Adrenal gland (tissue), 12 donors: Measurements from ENCODE around the gene AGPAT2. TPM values are rescaled to one million over a fixed set of nuclear protein-coding genes. Genes with fewer than 3 reads are reported as not detected.
A peak's percentile ranks its signal among the peaks of the same experiment; 100 is the strongest.

ENCODE experiments used
- DNase-seq, 7 donors: peaks; one replicate each; pipeline ENCODE4 v3.0.0-alpha.2; 2019 to 2020
- H3K27ac ChIP-seq, 5 donors: fragments of 200-600 bp; sonication (generic) in 4 of 5; 1 replicate in 3 of 5; 2 replicates in 2 of 5; pipeline versions ENCODE4 v1.5.1 to v1.8.0; 2016 to 2020; ENCODE audit warnings: mild to moderate bottlenecking in 1 of 5
- H3K27me3 ChIP-seq: fragments of 200-600 bp; 2 replicates; pipeline ENCODE4 v1.8.0; 2021
- H3K36me3 ChIP-seq, 2 donors: fragments of 200-600 bp; replicated peaks in 1 of 2; 1 replicate in 1 of 2; 2 replicates in 1 of 2; pipeline versions ENCODE4 v1.5.1 to v1.8.0; 2018 to 2022
- H3K4me1 ChIP-seq, 2 donors: fragments of 200-600 bp; replicated peaks in 1 of 2; 1 replicate in 1 of 2; 2 replicates in 1 of 2; pipeline versions ENCODE4 v1.5.1 to v1.8.0; 2018 to 2021
- H3K4me3 ChIP-seq, 4 donors: fragments of 200-600 bp; sonication (generic) in 3 of 4; one replicate each; pipeline ENCODE4 v1.5.1; 2016 to 2018
- H3K9me3 ChIP-seq, 3 donors: fragments of 200-600 bp; sonication (generic) in 1 of 3; replicated peaks in 1 of 3; 1 replicate in 2 of 3; 2 replicates in 1 of 3; pipeline versions ENCODE4 v1.5.1 to v1.8.0; 2016 to 2021
- POLR2A ChIP-seq, 2 donors: fragments of 450-650 bp; IDR thresholded peaks; one replicate each; pipeline ENCODE4 v1.6.1; 2017; ENCODE audit warnings: antibody characterized with exemption in 2 of 2, mild to moderate bottlenecking in 2 of 2, moderate library complexity in 1 of 2
- WGBS, 4 donors: extraction: QIAGEN DNeasy Blood & Tissue Kit in 2 of 4; methylation state at CpG; one replicate each; pipeline versions ENCODE4 v1.1.5 to v1.1.7; 2013 to 2017; 5-methylcytosine and 5-hydroxymethylcytosine counted together
- intact Hi-C, 2 donors: fragments of 100-400 bp; cut with DNase I; formaldehyde crosslinking; loops; one replicate each; pipeline versions ENCODE4 v1.14.1 to v1.15.0; 2022 to 2023
- polyA plus RNA-seq, 3 donors: library from polyadenylated mRNA; stranded (reverse); fragments of 200-250 nt in 2 of 3; fragments of 350-450 nt in 1 of 3; fragmentation: Illumina TruSeq in 1 of 3; extraction: RNeasy Lipid Tissue Mini Kit (QIAGEN cat#74804) in 1 of 3; gene quantifications; one replicate each; pipeline ENCODE4 v1.2.3, GENCODE V29; 2013 to 2014
- total RNA-seq, 9 donors: library from RNA; depleted of rRNA in 4 of 9; stranded (reverse); fragments of >200 nt in 4 of 9; fragments of 120-200 nt in 1 of 9; fragmentation: NEBNext Ultra II Directional in 1 of 9; extraction: Animal tissue kit (Norgen Biotek cat#: 25700) in 1 of 9; gene quantifications; one replicate each; pipeline versions ENCODE4 v1.1.0 to v1.2.4, GENCODE V29; 2013 to 2023
- TF ChIP-seq, protein P1 (sequence below), 6 experiments: fragments of 450-650 bp in 4 of 6; fragments of 200-600 bp in 2 of 6; sonication (generic) in 1 of 6; IDR thresholded peaks; 1 replicate in 5 of 6; 2 replicates in 1 of 6; pipeline versions ENCODE4 v1.5.1 to v1.8.0; 2016 to 2021; ENCODE audit warnings: antibody characterized with exemption in 6 of 6, mild to moderate bottlenecking in 2 of 6, moderate library complexity in 1 of 6
- donor health status: healthy with polysubstance abuse.
- donor health status: Bipolar disorder and iron deficiency.
- donor health status: DM: yes; HTN: yes; CAD: no.
- donor health status: DM: no; HTN: no; CAD: no.
- donor health status: DM: no; HTN: no; CAD: no.
- donor health status: DM: yes; HTN: yes; CAD: no.

Gene AGPAT2
- total and polyA plus RNA-seq, 12 donors = 6.4 to 274 (median 48.0) TPM

DNA sequence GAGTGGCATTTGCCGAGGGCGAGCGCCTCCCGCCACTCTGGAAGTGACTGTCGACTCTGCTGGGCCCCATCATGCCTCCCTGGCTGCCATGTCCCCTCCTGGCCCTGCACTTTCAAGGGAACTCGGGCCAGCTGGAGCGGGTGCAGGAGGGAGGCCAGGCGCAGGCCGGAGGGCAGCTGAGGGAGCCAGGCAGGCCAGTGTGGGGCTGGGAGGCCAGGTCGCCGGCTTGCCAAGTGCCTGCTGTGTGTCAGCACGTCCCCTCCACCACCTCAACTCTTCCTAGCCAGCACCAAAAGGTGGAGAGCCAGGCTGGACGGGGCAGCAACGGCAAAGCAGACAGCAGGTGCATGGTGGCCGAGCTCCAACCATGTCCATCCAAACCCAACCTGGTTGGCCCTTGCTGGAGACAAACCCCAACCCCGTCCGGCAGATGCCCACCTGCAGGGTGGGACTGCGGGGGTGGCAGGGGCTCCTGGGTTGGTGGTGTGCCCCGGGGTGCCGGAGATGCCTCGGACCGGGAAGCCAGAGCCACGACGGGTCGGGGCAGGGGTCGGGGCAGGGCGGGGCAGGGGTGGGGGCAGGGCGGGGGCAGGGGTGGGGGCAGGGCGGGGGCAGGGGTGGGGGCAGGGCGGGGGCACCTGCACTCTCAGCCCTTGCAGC, 61.1 kb downstream of the AGPAT2 start:
- H3K27me3 ChIP-seq = no peaks in the 10 kb centered on the region
- TF ChIP-seq, protein P1, sequence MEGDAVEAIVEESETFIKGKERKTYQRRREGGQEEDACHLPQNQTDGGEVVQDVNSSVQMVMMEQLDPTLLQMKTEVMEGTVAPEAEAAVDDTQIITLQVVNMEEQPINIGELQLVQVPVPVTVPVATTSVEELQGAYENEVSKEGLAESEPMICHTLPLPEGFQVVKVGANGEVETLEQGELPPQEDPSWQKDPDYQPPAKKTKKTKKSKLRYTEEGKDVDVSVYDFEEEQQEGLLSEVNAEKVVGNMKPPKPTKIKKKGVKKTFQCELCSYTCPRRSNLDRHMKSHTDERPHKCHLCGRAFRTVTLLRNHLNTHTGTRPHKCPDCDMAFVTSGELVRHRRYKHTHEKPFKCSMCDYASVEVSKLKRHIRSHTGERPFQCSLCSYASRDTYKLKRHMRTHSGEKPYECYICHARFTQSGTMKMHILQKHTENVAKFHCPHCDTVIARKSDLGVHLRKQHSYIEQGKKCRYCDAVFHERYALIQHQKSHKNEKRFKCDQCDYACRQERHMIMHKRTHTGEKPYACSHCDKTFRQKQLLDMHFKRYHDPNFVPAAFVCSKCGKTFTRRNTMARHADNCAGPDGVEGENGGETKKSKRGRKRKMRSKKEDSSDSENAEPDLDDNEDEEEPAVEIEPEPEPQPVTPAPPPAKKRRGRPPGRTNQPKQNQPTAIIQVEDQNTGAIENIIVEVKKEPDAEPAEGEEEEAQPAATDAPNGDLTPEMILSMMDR (IDR thresholded peaks at IDR 0.05) = no peak
- no peak for TF ChIP-seq POLR2A (IDR thresholded peaks at IDR 0.05)
- intact Hi-C loops = no loop called here
- WGBS, 4 donors = 20 to 81% (median 74%) methylated on average over 1 to 29 of the region's 30 CpGs
- no peaks in the 10 kb centered on the region for H3K36me3 ChIP-seq
- DNase-seq = no peak
- H3K4me1 ChIP-seq = peaks cover 0 to 15% of the 10 kb centered on the region in 2 donors
- no peak overlapping the region for H3K27ac ChIP-seq
- no peaks in the 10 kb centered on the region for H3K9me3 ChIP-seq
- H3K4me3 ChIP-seq = no peak overlapping the region

- peak; percentile 62 to 86 (median 75) for DNase-seq
- intact Hi-C loops = no loop called here
- H3K27me3 ChIP-seq = no peaks in the 10 kb centered on the region
- 23 to 67% (median 30%) methylated on average over 4 to 19 of the region's 19 CpGs for WGBS, 4 donors
- TF ChIP-seq, protein P1 (IDR thresholded peaks at IDR 0.05) = peak in 3 of 6 experiments; percentile 37 to 45 (median 44)
- TF ChIP-seq POLR2A (IDR thresholded peaks at IDR 0.05) = no peak
- no peaks in the 10 kb centered on the region for H3K36me3 ChIP-seq
- H3K9me3 ChIP-seq = no peaks in the 10 kb centered on the region
- no peak overlapping the region for H3K27ac ChIP-seq
- H3K4me3 ChIP-seq = no peak overlapping the region
- peaks cover 0 to 15% of the 10 kb centered on the region in 2 donors for H3K4me1 ChIP-seq
Measured at GRCh38 chr9:136625101-136626065, 61.9 kb downstream of the AGPAT2 start.

DNA sequence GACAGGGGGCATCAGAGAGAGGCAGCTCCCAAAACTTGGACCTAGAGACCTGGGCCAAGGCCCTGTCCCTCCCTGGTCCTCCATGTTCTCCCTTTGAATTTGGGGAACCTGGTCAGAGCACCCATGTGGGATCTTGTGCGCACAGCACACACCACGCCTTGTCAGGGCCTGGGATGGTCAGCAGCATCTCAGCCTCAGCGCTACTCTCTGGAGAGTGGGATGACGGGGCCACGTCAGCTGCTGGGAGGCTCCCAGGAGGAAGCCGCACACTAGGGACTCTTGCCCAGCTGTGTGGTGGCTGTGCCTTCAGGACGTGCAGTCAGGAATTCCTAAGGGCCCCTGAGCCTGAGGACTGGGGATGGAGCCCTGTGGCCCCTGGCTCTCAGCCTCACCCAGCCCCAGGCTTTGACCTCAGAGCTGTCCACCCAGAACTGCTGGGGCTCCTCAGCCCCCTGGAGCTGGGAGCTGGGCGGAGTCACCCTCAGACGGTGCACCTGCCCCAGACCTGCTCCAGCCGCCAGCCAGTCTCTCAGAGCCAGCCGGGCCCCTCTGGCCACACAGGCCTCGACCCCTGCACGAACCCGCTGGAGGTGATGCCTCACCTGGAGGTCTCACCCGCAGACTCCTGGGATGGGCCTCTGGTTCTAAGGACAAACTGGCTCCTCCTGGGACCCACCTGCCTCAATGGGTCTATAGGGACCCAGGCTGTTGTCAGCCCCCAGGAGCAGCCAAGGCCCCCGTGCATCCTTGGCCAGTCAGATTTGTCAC, 62.9 kb downstream of the AGPAT2 start:
- no peak for DNase-seq
- no peak overlapping the region for H3K4me3 ChIP-seq
- no peak overlapping the region for H3K27ac ChIP-seq
- peaks cover 0 to 17% of the 10 kb centered on the region in 2 donors for H3K4me1 ChIP-seq
- no peaks in the 10 kb centered on the region for H3K27me3 ChIP-seq
- H3K36me3 ChIP-seq = no peaks in the 10 kb centered on the region
- intact Hi-C loops = loop anchor here in 1 of 2 donors (5.0 kb wide), 1 partner anchor 82 kb away; no protein-coding TSS in a partner anchor
- no peaks in the 10 kb centered on the region for H3K9me3 ChIP-seq
- TF ChIP-seq POLR2A (IDR thresholded peaks at IDR 0.05) = no peak
- TF ChIP-seq, protein P1 (IDR thresholded peaks at IDR 0.05) = no peak
- 20 to 82% (median 79%) methylated on average over 1 to 16 of the region's 16 CpGs; no CpG with 5 or more reads in 1 of the 4 donors for WGBS, 4 donors
